IPS-NIHi7 (cell line): ENCODE measurements around the gene PLEKHA5.
A peak's percentile ranks its signal among the peaks of the same experiment; 100 is the strongest.
"Not testable (repeated sequence)": the region's sequence is repeated elsewhere in the genome, so short reads cannot be mapped to it uniquely, and the experiment has no call there.

Experiments used
- DNase-seq: peaks from one replicate; pipeline ENCODE4 v3.0.0; 2012; ENCODE audit warnings: mixed read lengths; ENCODE audit errors: extremely low spot score

The PLEKHA5 gene

DNA sequence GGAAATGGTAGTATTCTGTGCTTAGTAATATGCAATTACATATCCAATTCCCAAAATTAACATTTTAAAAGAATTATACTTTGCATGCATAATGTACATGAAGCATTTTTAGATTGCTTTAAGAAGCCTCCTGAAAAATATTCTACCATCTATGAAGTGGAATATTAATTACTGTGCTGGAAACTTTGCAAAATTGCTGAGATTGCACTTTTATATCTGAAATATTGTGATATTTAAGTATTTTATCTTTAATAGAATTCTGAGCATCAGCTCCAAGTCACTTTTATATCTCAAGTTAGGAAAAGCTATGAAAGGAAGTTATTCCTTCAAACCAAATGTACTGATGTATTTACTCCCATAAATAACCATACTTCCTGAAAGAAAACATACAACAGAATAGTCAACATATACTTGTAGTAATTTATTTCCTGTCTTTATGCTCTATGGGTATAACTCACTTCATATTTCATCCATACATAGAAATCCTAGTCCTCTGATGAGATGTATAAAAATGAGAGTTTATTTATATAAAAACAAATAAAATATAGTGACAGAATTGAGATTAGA, 152.7 kb downstream of the PLEKHA5 start:
- no peak for DNase-seq

DNA sequence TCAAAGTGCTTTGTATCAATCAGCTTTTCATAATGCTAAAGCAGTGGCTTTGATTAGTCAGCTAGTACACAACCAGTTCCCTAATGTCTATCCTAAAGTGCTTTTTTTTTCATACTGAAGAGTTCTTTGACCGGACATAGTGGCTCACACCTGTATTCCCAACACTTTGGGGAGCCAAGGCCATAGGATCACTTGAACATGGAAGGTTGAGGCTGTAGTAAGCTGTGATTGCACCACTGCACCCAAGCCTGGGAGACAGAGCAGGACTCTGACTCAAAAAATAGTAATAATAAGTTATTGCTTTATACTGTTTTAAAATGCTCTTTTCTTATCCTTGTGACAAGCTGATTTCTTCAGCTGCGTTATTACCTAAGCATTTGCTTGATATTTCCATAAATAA, 155.1 kb downstream of the PLEKHA5 start:
- no peak for DNase-seq

DNA sequence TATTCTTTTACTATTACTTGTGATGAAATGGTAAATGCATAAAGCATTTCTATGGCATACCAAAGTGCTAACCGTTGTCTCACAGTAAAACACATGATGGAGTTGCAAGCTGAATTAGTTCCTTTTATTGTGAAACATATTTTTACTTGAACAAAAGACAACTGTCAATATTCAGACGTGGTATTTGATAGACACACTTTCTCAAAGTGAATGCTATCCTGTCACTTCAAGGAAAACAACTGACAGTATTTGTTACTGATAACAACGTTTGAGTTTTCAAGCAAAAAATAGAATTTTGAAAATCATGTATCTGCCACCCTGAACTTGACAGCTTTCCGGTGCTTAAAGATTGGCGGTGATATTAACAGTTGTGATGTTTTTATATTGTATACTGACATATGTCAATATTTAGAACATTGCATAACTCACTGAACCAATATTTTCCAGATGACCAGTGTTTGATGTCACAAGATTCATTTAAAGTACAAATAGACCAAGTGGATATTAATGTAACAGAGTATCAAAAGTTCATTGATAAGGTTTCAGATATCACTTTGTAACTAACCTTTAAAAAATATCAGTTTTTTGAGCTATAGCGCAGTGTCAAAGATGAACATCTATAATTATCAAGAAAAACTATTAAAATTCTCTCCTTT, 156.4 kb downstream of the PLEKHA5 start:
- no peak for DNase-seq

DNA sequence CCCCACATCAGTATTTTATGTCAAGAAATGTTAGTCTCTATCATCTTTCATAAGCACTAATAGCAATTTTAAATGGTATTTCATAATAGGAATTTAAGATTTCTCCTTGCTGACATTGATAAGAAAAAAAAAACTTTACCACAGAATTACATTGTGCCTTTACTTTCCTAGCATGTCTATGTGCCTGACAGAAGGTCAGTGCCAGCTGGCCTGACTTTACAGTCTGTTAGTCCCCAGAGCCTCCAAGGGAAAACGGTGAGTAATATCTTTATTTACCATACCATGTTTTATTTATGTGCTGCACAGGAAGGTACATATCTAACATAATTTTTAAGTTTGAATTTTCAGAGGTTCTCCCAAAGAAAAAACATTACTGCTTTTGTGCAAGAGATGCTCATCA, 157.8 kb downstream of the PLEKHA5 start:
- no peak for DNase-seq

DNA sequence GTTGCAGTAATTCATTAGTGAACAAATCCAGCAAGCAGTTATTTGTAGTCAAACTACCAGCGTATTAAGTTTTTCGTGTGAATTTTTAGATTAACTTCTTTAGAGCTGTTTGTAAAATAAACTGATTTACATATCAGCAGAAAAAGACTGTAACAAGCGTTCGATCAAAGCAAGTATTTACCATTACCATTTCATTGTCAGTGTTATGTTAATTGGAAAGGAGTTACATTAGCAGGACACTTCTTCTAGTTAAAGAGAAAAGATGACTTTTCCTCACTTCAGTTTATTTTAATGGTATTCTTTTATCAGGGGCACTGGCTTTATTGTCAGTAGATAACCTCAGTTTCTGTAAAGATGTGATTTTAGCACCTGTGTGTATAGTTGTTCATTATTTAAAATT, 158.6 kb downstream of the PLEKHA5 start:
- no peak for DNase-seq

DNA sequence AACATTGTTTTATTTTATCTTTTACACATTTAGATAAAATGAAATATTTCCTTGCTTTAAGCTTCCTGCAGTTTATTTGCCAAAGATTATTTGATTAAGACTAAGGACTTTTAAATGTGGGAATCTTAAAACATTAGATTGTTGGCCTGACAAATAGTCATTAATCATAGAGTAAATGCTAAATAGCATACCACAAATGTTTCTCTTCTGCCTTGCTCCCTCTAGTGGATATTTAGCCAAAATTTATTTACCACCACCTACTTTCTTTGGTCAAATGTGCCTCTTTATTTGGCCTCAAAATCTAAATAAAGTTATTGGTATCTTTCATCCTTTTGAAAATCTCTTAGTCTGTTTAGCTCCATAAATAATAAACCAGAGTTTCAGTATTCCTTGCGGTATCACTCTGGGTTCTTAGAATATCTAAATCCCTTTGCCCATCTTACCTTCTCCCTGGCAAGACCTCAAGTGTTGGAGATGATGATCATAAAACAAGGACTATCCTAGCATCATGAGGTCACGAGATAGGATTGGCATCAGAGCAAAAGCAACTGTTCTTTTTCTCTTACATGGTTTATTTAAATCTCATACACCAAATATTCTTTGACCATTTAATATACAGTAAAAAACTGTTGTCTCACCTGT, 159.2 kb downstream of the PLEKHA5 start:
- DNase-seq: peak; percentile 37

DNA sequence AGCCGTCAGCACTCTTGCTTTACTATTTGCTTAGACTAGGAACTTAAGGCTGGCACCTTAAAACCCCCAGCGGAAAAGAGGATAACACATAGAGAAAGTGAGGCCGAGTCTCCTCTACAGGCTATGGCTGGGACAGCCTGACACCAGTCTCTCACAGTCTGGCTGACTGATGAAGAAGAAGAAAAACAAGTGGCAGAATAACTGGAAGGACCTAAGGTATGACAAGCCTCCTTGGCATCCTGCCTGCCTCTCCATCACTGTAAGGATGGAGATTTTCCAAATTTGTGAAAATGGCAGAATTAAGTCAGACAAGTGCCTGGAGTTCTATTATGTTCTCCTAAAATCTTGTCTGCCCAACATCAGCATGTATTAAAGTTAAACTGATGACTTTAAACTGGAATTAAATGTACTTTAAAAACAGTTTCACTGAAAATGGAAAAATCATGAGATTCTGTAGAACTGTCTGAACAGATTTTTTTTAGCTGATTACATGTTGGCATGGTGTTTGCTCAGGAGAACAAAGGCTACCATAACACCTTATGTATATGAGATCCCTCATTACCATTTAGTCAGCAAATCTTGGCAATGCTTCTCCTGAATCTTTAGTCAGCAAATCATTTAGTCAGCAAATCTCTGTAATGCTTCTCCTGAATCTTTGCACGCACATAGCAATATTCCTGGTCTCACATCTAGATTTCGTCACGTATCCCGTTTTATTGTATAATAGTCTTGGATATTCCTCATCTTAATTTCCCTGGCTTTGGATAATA, 169.5 kb downstream of the PLEKHA5 start:
- DNase-seq: no peak

DNA sequence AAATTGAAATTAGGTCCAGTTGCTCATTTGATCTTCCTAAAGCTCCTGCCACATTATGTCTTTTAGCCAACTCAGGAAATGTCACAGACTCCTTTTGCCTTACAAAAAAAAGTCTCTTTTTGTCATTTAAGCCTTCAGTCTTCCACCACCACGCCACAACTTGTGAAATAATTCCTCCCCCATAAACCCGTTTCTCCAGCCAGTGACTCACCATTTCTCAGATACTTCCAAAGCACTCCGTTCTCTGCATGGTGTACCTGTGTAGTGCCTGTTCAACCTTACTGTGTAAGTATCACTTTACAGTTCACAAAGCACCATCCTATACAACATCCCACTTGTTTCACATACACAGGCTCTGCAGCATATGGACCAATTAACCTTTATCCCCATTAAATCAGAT, 170.2 kb downstream of the PLEKHA5 start:
- DNase-seq: no peak

DNA sequence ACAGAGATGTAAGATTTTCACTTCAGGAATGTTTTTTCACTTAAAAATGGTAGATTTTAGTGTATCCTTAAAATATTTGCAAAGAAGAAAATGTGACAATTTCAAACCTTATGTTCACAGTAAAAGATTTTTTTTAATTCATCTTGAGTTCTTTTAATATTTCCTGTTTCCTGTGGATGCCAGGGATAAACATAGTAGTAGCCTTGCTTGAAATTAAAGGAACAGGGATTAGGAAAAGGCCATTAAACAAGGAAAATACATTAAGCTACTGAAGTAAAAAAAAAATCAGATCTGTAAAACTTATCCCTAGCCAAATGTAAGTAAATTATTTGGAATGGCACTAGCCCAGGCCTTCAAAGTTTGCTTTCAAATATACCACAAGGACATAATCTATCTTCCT, 171.7 kb downstream of the PLEKHA5 start:
- DNase-seq: no peak

DNA sequence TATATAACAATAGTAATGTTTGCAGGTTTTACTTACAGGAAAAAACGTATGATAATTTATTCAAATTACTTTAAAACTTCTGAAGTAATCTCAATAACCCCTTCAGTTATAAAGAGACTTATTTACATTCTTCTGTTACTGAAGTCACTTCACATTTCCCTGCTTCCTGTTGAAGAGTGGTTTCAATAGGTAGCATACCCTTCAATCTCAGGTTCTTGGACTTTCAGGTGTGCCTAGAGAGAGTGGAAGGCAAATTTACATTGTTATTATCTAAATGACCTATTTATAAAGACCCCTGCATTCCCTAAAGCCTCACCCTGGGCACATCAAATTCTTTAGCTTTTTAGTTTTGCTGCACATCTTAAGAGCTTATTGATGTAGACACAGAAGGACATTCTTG, 172.2 kb downstream of the PLEKHA5 start:
- no peak for DNase-seq

DNA sequence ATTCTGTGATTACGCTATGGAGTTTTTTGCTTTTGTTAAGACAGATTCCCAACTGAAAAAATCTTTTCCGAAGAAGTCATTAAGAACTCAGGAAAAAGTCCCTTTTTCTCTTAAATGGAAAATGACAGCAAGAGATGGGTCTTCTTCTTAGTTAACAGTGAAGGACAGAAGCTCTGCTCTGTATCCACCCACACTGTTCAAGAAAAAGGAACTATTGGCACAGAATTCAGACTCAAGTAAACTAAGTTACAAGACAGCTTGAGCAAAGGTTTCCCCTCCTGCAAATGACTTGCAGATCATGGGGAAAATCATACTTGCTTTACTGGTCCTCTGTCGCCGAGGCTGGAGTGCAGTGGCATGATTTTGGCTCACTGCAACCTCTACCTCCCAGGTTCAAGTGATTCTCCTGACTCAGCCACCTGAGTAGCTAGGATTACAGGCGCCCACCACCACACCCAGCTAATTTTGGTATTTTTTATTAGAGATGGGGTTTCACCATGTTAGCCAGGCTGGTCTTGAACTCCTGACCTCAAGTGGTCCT, 172.6 kb downstream of the PLEKHA5 start:
- DNase-seq: no peak

DNA sequence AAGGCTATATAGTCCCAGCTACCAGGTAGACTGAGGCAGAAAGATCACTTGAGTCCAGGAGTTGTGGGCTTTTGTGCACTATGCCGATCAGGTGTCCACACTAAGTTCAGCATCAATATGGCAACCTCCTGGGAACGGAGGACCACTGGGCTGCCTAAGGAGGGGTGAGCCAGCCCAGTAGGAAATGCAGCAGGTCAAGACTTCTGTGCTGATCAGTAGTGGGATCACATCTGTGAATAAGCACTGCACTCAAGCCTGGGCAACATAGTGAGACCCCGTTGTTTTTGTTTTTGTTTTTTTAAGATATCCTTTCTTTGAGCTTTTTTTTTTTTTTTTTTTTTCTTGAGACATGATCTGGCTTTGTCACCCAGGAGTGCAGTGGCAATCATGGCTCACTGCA, 174.0 kb downstream of the PLEKHA5 start:
- DNase-seq: no peak

DNA sequence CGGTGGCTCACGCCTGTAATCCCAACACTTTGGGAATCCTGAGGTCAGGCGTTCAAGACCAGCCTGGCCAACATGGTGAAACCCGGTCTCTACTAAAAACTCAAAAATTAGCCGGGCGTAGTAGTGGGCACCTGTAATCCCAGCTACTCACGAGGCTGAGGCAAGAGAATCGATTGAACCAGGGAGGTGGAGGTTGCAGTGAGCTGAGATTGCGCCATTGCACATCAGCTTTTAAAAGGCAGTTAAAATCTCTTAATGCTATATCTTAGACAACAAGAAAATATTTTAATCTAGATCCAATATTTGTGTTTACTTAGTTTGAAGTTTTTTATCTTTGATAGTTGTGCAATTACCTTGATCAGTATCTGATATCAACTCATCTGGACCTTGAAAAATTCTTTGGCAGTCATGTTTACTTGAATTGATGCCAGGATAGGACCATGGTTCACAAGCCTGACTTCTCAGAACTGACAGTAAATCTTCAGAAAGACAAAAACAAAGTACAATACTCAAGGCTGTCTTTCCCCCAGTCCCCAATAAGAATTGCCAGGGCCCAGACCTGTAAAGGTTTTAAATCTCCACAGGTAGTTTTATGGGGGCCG, 174.7 kb downstream of the PLEKHA5 start:
- no peak for DNase-seq

DNA sequence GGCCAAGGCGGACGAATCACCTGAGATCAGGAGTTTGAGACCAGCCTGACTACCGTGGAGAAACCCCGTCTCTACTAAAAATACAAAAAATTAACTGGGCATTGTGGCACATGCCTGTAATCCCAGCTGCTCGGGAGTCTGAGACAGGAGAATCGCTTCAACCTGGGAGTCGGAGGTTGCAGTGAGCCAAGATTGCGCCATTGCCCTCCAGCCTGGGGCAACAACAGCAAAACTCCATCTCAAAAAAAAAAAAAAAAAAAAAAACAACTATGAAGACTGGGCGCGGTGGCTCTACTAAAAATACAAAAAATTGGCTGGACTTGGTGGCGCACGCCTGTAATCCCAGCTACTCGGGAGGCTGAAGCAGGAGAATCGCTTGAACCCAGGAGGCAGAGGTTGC, 176.1 kb downstream of the PLEKHA5 start:
- DNase-seq: not testable (repeated sequence)

DNA sequence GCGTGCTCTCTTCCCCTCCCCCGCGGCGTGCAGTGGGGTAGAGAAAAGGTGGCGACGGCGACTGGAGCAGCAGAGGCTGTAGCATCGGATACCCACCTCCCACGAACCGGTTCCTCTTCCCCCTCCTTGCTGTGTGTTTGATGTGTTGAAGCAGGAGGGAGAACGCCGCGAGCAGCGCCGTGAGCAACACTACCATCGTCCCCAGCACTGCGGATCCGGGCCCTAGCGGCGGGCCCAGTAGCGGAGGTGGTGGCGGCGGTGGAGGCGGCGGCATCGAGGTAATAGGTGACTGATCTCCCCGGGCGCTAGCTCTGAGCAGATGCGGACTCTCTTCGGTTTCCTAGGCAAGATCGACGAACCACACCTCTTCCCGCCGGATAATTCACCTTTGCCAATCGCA, 176.8 kb downstream of the PLEKHA5 start:
- DNase-seq: no peak

DNA sequence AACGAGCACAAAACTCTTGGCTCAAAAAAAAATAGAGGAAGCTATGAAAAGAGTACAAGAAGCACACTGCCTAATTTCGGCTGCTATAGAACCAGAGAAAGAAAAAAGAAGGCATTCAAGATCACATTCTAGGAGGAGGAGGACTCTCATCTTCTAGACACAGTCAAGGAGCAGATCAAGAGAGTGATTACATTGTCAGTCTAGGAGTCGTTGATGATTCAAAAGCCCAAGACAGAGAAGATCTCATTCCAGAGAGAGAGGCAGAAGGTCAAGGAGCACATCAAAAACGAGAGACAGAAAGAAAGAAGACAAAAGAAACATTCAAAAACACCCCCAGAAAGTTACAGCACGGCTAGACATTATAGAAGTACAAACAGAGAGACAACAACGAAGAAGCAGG, 177.9 kb downstream of the PLEKHA5 start:
- no peak for DNase-seq

DNA sequence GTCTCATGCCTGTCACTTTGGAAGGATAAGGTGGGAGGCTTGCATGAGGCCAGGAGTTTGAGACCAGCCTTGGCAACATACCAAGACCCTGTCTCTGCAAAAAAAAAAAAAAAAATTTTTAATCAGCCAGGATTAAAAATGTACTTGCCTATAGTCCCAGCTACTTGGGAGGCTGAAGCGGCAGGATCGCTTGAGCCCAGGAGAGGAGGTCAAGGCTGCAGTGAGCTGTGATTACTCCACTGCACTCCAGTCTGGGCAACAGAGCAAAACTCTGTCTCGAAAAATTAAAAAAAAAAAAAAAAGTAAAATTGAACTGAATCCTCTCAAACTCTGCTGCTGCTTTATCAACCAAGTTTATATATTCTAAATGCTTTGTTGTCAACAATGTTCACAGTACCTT, 181.6 kb downstream of the PLEKHA5 start:
- no peak for DNase-seq

DNA sequence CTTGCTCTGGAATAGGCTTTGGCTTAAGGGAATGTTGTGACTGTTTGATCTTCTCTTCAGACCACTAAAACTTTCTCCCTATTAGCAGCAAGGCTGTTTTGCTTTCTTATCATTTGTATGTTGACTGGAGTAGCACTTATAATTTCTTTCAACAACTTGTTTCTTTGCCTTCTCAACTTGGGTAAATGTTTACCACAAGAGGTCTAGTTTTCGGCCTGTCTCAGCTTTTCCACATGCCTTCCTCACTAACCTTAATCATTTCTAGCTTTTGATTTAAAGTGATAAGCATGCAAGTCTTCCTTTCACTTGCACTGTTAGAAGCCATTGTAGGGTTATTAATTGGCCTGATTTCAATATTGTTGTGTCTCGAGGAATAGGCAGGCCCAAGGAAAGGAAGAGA, 183.1 kb downstream of the PLEKHA5 start:
- no peak for DNase-seq

DNA sequence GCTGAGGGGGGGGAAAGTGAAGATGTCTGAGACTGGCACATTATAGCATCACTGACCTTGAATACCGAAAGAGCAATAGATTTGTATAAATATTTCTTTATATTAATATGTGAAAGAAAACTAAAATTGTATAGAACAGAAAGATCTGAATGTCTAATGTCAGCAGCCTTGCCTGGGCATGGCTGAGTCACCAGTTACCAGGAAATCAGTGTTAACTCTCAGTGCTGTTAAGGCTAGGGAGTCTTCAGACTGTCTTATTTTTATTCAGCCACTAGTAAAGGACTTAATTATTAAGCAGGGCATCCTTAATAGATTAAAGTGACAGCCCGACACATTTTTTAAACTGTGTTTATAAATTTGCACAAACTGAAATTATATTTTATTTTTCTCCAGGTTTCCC, 186.9 kb downstream of the PLEKHA5 start:
- no peak for DNase-seq

DNA sequence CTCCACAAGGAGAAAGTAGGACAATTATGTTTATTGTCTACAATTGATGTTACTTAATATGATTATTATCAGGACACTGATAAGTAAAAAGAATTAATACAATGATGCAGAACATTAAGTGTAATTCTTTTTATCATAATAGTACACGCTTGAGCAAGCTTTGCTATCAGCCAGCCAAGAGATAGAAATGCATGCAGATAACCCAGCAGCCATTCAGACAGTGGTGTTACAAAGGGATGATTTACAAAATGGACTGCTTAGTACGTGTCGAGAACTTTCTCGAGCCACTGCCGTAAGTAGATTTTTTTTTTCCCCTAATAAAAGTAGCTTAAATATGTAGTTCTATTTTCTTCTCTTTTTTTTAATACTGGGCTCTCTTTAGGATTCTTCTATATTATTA, 192.8 kb downstream of the PLEKHA5 start:
- no peak for DNase-seq

DNA sequence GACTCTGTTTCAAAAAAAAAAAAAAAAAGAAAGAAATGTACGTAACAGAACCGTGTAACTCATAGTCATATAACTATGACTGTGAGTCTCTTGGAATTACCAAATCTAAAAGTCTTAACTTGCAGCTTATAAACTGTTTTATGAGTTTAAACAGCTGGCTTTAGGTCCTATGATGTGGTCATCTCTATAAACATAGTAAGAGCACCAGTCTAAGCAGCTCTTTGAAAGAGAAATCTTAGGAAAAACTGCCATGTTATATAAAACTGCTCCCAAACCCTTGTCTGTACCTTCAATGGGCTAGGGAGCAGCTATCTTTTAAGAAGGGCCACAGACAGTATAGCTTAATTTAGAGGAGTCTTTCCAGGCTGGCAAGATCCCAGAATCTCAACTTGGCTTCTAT, 194.3 kb downstream of the PLEKHA5 start:
- no peak for DNase-seq

DNA sequence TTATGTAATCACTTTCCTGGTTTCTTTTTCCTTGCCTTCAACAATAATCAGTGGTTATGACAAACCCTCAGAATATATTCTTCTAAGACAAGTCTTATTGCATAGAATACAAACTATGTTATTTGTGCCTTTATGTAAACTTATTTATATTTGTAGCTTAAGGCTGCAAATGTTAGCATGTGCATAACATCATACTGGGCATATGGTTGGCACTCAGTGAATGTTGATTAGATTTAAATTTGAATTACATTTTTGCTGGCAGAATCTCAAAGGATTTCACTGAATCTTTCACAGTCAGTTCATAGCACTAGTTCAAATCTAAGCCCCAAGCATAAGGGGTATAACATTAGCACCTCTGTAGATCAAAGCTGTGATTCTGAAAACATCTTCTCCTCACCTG, 196.6 kb downstream of the PLEKHA5 start:
- DNase-seq: no peak
